ENCODE measurements around the gene ZNF14.

GRCh38 chr19:19719798-19720197 is 13.1 kb downstream of the ZNF14 start:
- no peak for TF ChIP-seq CTCF (conservative IDR thresholded peaks at IDR 0.05; ENCODE audit: low read depth, low read length)
- no peak for TF ChIP-seq POLR2A (IDR thresholded peaks at IDR 0.05; ENCODE audit: low read depth, low read length)
- TF ChIP-seq CHD1 (IDR thresholded peaks at IDR 0.05; ENCODE audit: low read depth, low read length) = no peak
- TF ChIP-seq RCOR1 (IDR thresholded peaks at IDR 0.05; ENCODE audit: insufficient replicate concordance, low read length) = no peak
- no peak for TF ChIP-seq SMC3 (IDR thresholded peaks at IDR 0.05; ENCODE audit: low read depth, low read length)
- TF ChIP-seq RAD21 (IDR thresholded peaks at IDR 0.05; ENCODE audit: low read length) = no peak
- TF ChIP-seq CEBPB (IDR thresholded peaks at IDR 0.05; ENCODE audit: low read depth, low read length) = no peak
- no peak for TF ChIP-seq BHLHE40 (IDR thresholded peaks at IDR 0.05; ENCODE audit: low read depth, low read length)
- no peak for TF ChIP-seq MAFK (IDR thresholded peaks at IDR 0.05; ENCODE audit: low read depth, low read length)
- no peak for TF ChIP-seq USF2 (IDR thresholded peaks at IDR 0.05; ENCODE audit: low read depth, low read length)
- no peak for TF ChIP-seq MXI1 (IDR thresholded peaks at IDR 0.05; ENCODE audit: borderline replicate concordance, low read depth, low read length)
- no peak for TF ChIP-seq ELK1 (IDR thresholded peaks at IDR 0.05; ENCODE audit: borderline replicate concordance, low read depth, low read length)
- TF ChIP-seq MAZ (IDR thresholded peaks at IDR 0.05; ENCODE audit: borderline replicate concordance, low read depth, low read length) = no peak
- TF ChIP-seq FOS (IDR thresholded peaks at IDR 0.05; ENCODE audit: low read depth, low read length) = no peak
